GM12878 (cell line): ENCODE measurements around the gene HDGF. TPM values are rescaled to one million over a fixed set of nuclear protein-coding genes. Genes with fewer than 3 reads are reported as not detected.

Experiments
- ATF3 ChIP-seq: IDR thresholded peaks from 2 replicates; pipeline ENCODE4 v1.6.1; 2011; ENCODE audit warnings: low read depth, mild to moderate bottlenecking, low read length, moderate library complexity, borderline replicate concordance; ENCODE audit errors: extremely low read depth
- BMI1 ChIP-seq: fragments of 450-650 bp; IDR thresholded peaks from 2 replicates; pipeline ENCODE4 v1.6.1; 2016; ENCODE audit warnings: mild to moderate bottlenecking, moderate library complexity, borderline replicate concordance
- CTCF ChIP-seq, 3 experiments: IDR thresholded peaks in 2 of 3; conservative IDR thresholded peaks in 1 of 3; 2 replicates each; pipeline ENCODE4 v1.5.1; 2011; ENCODE audit warnings: low read depth in 3 of 3, low read length in 3 of 3, mild to moderate bottlenecking in 3 of 3, control low read depth in 2 of 3, moderate library complexity in 2 of 3, inconsistent platforms in 1 of 3, mixed read lengths in 1 of 3; ENCODE audit not compliant: control insufficient read depth in 2 of 3, insufficient read depth in 1 of 3; ENCODE audit errors: extremely low read depth in 1 of 3
- E2F8 ChIP-seq: fragments of 450-650 bp; IDR thresholded peaks from 2 replicates; pipeline ENCODE4 v1.6.1; 2018; ENCODE audit warnings: mild to moderate bottlenecking, low read depth, moderate library complexity; ENCODE audit not compliant: partially characterized antibody
- FOXK2 ChIP-seq: fragments of 450-650 bp; IDR thresholded peaks from 2 replicates; pipeline ENCODE4 v1.6.1; 2017; ENCODE audit warnings: mild to moderate bottlenecking, moderate library complexity
- KLF5 ChIP-seq: fragments of 450-650 bp; IDR thresholded peaks from 2 replicates; pipeline ENCODE4 v1.6.1; 2014; ENCODE audit warnings: mild to moderate bottlenecking; ENCODE audit not compliant: partially characterized antibody
- MYB ChIP-seq: fragments of 150-350 bp; IDR thresholded peaks from 2 replicates; pipeline ENCODE4 v1.6.1; 2014; ENCODE audit warnings: mild to moderate bottlenecking, low read depth, low read length, borderline replicate concordance
- PAX8 ChIP-seq: fragments of 450-650 bp; IDR thresholded peaks from 2 replicates; pipeline ENCODE4 v1.6.1; 2017; ENCODE audit warnings: mild to moderate bottlenecking, moderate library complexity
- POU2F2 ChIP-seq: IDR thresholded peaks from 3 replicates; pipeline ENCODE4 v1.6.1; 2011; ENCODE audit warnings: low read depth, mild to moderate bottlenecking, low read length, borderline replicate concordance
- ZBED1 ChIP-seq: IDR thresholded peaks from 2 replicates; pipeline ENCODE4 v1.6.1; 2016; ENCODE audit warnings: borderline replicate concordance
- ZNF217 ChIP-seq: fragments of 450-650 bp; IDR thresholded peaks from 2 replicates; pipeline ENCODE4 v1.6.1; 2017; ENCODE audit warnings: antibody characterized with exemption, mild to moderate bottlenecking
- polyA plus RNA-seq, 11 experiments: library from polyadenylated mRNA; depleted of rRNA in 4 of 11; unstranded in 6 of 11; stranded (reverse) in 5 of 11; fragments of >200 nt; fragmentation: Nextera tagmentation in 4 of 11; fragmentation: Illumina TruSeq in 1 of 11; extraction: Ambion mirVana in 4 of 11; extraction: Trizol in 1 of 11; gene quantifications; 1 replicate in 1 of 11; 2 replicates in 10 of 11; pipeline versions ENCODE4 v1.2.1 to v1.2.3, GENCODE V29; 2011 to 2016; ENCODE audit warnings: inconsistent platforms in 2 of 11, missing spikeins in 2 of 11, low read depth in 1 of 11
- total RNA-seq, 4 experiments: library from RNA; depleted of rRNA in 3 of 4; stranded (reverse); fragments of >200 nt in 3 of 4; fragmentation: Illumina TruSeq in 1 of 4; extraction: Trizol in 1 of 4; gene quantifications; 2 replicates each; pipeline versions ENCODE4 v1.2.1 to v1.2.3, GENCODE V29; 2013 to 2021
- TF ChIP-seq, protein P1 (sequence below): fragments of 450-650 bp; IDR thresholded peaks from 2 replicates; pipeline ENCODE4 v1.6.1; 2017; ENCODE audit warnings: borderline replicate concordance
- TF ChIP-seq, protein P2 (sequence below): fragments of 450-650 bp; conservative IDR thresholded peaks from 2 replicates; pipeline ENCODE4 v1.6.1; 2017; ENCODE audit warnings: mild to moderate bottlenecking, moderate library complexity
- TF ChIP-seq, protein P3 (sequence below): fragments of 450-650 bp; IDR thresholded peaks from 2 replicates; pipeline ENCODE4 v1.6.1; 2017; ENCODE audit warnings: mild to moderate bottlenecking, moderate library complexity

Gene HDGF
- total and polyA plus RNA-seq, 10 of the 15 experiments (the other 5 are each of a cell fraction or from before 2014, with no cell fraction given): 28.3 to 372 (median 209) TPM

DNA sequence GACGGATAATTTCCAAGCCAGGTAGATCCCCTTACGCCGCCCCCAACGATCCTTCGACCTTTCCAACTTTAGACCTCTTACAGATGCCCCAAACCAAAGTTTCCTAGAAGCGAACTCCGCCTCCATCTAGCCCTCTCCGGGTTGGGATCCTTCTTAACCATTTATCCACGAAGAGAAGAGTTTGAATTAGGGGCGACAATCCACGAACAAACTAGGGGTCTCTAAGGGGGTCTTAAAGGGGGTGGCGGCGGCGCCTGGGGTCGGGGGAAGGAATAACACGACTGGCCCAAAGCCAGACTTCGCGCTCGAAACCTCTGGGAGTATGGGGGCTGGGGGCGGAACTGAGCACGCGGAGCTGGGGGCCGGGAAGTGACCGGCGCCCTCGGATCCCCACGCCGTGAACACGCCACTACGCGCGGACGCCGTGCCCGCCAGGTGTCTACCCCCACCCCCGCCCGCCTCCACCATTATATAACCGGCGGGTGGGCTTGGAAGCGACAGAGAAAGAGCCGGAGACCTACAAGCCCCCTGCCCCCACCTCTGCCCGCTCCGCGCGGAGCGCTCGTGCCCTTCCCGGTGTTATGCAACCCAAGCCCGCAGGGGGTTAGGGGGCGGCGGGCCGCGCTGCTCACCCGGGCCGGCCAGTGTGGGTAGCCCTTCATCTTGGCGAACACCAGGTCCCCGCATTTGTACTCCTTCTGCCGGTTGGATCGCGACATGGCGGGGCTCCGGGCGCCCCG, 594 bp downstream of the HDGF start (continued):
- TF ChIP-seq BMI1 (no peak), E2F8 (no peak), FOXK2 (no peak), ZBED1 (0 out of 2 replicates have a peak, but pooled peaks have one; percentile 16), POU2F2 (peak; percentile 6; the same call in 1 of the 3 replicates), CTCF (IDR thresholded peaks at IDR 0.05 in 2 of 3, conservative IDR thresholded peaks at IDR 0.05 in 1 of 3; ENCODE audit: control insufficient read depth in 2 of 3, extremely low read depth in 1 of 3, insufficient read depth in 1 of 3, low read depth in 3 of 3, low read length in 3 of 3) (0 out of 6 replicates have a peak, but pooled peaks of 1 of the 3 experiments have one; percentile 5), MYB (no peak), ZNF217 (no peak), KLF5 (peak; percentile 23), ATF3 (no peak), PAX8 (no peak)
- TF ChIP-seq, protein P1, sequence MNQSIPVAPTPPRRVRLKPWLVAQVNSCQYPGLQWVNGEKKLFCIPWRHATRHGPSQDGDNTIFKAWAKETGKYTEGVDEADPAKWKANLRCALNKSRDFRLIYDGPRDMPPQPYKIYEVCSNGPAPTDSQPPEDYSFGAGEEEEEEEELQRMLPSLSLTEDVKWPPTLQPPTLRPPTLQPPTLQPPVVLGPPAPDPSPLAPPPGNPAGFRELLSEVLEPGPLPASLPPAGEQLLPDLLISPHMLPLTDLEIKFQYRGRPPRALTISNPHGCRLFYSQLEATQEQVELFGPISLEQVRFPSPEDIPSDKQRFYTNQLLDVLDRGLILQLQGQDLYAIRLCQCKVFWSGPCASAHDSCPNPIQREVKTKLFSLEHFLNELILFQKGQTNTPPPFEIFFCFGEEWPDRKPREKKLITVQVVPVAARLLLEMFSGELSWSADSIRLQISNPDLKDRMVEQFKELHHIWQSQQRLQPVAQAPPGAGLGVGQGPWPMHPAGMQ: no peak
- TF ChIP-seq, protein P2, sequence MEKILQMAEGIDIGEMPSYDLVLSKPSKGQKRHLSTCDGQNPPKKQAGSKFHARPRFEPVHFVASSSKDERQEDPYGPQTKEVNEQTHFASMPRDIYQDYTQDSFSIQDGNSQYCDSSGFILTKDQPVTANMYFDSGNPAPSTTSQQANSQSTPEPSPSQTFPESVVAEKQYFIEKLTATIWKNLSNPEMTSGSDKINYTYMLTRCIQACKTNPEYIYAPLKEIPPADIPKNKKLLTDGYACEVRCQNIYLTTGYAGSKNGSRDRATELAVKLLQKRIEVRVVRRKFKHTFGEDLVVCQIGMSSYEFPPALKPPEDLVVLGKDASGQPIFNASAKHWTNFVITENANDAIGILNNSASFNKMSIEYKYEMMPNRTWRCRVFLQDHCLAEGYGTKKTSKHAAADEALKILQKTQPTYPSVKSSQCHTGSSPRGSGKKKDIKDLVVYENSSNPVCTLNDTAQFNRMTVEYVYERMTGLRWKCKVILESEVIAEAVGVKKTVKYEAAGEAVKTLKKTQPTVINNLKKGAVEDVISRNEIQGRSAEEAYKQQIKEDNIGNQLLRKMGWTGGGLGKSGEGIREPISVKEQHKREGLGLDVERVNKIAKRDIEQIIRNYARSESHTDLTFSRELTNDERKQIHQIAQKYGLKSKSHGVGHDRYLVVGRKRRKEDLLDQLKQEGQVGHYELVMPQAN: peak; percentile 48; the same call in 1 of the 2 replicates
- TF ChIP-seq, protein P3, sequence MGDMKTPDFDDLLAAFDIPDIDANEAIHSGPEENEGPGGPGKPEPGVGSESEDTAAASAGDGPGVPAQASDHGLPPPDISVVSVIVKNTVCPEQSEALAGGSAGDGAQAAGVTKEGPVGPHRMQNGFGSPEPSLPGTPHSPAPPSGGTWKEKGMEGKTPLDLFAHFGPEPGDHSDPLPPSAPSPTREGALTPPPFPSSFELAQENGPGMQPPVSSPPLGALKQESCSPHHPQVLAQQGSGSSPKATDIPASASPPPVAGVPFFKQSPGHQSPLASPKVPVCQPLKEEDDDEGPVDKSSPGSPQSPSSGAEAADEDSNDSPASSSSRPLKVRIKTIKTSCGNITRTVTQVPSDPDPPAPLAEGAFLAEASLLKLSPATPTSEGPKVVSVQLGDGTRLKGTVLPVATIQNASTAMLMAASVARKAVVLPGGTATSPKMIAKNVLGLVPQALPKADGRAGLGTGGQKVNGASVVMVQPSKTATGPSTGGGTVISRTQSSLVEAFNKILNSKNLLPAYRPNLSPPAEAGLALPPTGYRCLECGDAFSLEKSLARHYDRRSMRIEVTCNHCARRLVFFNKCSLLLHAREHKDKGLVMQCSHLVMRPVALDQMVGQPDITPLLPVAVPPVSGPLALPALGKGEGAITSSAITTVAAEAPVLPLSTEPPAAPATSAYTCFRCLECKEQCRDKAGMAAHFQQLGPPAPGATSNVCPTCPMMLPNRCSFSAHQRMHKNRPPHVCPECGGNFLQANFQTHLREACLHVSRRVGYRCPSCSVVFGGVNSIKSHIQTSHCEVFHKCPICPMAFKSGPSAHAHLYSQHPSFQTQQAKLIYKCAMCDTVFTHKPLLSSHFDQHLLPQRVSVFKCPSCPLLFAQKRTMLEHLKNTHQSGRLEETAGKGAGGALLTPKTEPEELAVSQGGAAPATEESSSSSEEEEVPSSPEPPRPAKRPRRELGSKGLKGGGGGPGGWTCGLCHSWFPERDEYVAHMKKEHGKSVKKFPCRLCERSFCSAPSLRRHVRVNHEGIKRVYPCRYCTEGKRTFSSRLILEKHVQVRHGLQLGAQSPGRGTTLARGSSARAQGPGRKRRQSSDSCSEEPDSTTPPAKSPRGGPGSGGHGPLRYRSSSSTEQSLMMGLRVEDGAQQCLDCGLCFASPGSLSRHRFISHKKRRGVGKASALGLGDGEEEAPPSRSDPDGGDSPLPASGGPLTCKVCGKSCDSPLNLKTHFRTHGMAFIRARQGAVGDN: no peak
